Measurements from ENCODE around the gene C3orf33. TPM values are rescaled to one million over a fixed set of nuclear protein-coding genes. Genes with fewer than 3 reads are reported as not detected.

Gene C3orf33
- polyA plus RNA-seq, 1 experiment: 2.0 TPM

DNA sequence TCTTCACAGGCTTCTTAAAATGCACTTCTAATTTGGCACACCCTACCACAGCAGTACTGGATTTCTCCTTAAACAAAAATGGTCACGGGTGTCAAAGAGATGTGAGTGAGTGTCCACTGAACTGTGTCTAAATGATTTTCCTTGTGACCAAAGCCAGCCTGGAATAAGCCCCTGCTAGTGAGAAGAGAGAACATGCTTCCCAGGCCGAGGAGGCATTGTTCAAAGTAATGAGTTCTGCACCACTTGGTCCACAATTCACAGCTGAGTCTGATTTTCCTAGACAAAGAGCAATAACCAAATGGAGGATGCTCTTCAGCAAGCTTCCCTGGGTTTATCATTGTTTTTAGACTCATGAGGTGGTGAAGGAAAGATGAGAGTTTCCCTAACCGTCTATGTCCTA lies 65.0 kb downstream of the C3orf33 start:
- TF ChIP-seq, protein P1, sequence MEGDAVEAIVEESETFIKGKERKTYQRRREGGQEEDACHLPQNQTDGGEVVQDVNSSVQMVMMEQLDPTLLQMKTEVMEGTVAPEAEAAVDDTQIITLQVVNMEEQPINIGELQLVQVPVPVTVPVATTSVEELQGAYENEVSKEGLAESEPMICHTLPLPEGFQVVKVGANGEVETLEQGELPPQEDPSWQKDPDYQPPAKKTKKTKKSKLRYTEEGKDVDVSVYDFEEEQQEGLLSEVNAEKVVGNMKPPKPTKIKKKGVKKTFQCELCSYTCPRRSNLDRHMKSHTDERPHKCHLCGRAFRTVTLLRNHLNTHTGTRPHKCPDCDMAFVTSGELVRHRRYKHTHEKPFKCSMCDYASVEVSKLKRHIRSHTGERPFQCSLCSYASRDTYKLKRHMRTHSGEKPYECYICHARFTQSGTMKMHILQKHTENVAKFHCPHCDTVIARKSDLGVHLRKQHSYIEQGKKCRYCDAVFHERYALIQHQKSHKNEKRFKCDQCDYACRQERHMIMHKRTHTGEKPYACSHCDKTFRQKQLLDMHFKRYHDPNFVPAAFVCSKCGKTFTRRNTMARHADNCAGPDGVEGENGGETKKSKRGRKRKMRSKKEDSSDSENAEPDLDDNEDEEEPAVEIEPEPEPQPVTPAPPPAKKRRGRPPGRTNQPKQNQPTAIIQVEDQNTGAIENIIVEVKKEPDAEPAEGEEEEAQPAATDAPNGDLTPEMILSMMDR (IDR thresholded peaks at IDR 0.05; ENCODE audit: insufficient read depth, low read depth, low read length): no peak
- Histone ChIP-seq H3K36me3 (ENCODE audit: control insufficient read depth, insufficient read depth, low read length) (no peaks in the 10 kb centered on the region), H3K4me3 (ENCODE audit: low read depth, low read length) (no peak overlapping the region), H3K27me3 (ENCODE audit: control insufficient read depth, insufficient read depth, low read length) (peaks cover 3% of the 10 kb centered on the region)
- POLR2A ChIA-PET: no interaction called here
- no peak for DNase-seq (ENCODE audit: low read depth)
- CTCF ChIA-PET: interaction anchor here (0.9 to 1.1 kb wide), 2 partner anchors 14 to 65 kb away, joined by 3 to 4 read pairs; partner anchors contain the start of gene C3orf33

DNA sequence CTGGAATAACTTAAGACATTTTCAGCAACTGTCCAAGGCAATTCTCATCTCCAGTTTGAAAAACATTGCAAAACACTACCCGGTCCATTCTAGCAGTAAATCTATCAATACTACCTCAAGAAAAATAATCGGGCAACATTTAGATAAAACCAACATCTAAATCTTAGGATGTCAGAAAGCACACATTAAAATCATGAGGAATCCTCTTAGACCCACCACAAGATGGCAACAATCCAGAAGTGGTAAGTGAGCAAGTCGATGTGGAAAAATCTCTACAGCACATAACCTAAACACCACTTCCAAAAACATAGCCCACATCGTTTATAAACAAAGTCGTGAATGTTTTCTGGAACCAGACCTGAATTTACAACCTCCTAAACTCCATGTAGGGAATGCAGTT lies 66.9 kb downstream of the C3orf33 start:
- TF ChIP-seq, protein P1 (IDR thresholded peaks at IDR 0.05; ENCODE audit: insufficient read depth, low read depth, low read length): no peak
- DNase-seq (ENCODE audit: low read depth): no peak
- Histone ChIP-seq H3K27me3 (ENCODE audit: control insufficient read depth, insufficient read depth, low read length) (peaks cover 3% of the 10 kb centered on the region), H3K36me3 (ENCODE audit: control insufficient read depth, insufficient read depth, low read length) (no peaks in the 10 kb centered on the region), H3K4me3 (ENCODE audit: low read depth, low read length) (no peak overlapping the region)
- ChIA-PET CTCF (interaction anchor here (0.6 kb wide), 1 partner anchor 1405 kb away, joined by 3 read pairs; no protein-coding TSS in a partner anchor), POLR2A (no interaction called here)

DNA sequence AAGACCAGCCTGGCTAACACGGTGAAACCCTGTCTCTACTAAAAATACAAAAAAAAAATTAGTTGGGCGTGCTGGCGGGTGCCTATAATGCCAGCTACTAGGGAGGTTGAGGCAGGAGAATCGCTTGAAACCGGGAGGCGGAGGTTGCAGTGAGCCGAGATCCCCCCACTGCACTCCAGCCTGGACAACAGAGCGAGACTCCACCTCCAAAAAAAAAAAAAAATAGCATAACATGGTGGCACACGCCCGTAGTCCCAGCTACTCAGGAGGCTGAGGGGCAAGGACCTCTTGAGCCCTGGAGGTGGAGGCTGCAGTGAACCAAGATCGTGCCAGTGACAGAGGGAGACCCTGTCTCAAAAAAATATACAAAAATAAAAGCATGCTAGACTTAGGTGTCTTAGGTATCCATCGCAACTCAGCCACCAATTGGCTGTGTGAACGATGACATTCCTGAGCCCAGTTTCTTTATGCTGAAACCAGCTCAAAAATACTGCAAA lies 67.5 kb downstream of the C3orf33 start:
- ChIA-PET CTCF (interaction anchor here (0.6 to 1.4 kb wide), 3 partner anchors 37 to 1404 kb away, joined by 3 to 4 read pairs (median 3); partner anchors contain the start of gene C3orf33), POLR2A (interaction anchor here (0.5 to 0.6 kb wide), 2 partner anchors 60 to 340 kb away, joined by 3 read pairs; no protein-coding TSS in a partner anchor)
- no peak for DNase-seq (ENCODE audit: low read depth)
- Histone ChIP-seq H3K4me3 (ENCODE audit: low read depth, low read length) (no peak overlapping the region), H3K36me3 (ENCODE audit: control insufficient read depth, insufficient read depth, low read length) (no peaks in the 10 kb centered on the region), H3K27me3 (ENCODE audit: control insufficient read depth, insufficient read depth, low read length) (peaks cover 3% of the 10 kb centered on the region)
- TF ChIP-seq, protein P1 (IDR thresholded peaks at IDR 0.05; ENCODE audit: insufficient read depth, low read depth, low read length): no peak

DNA sequence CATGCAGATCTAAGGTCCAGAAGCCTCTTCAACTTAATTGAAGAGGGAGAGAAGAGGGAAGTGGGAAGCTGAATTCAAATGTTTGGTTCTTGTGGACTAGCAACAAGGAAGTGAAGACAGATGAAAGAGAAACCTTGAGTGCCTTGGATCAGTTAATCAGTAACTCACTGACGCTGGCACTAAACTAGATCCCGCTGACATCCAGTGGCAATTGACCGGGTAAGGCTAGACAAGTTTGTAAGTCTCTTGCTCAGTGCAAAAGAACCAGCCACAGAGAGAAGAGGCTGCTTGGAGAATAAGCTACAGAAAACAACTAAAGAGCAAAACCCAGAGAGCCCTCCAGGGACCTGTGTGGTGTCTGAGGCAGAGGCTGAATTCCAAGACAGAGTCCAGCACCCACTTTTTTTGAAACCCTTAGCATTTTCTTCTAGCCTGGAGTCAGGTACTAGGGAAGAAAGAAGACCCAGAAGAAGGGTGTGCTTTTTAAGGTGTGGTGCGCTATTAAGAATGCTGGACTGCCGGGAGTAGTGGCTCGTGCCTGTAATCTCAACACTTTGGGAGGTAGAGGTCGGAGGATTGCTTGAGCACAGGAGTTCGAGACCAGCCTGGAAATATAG lies 68.1 kb downstream of the C3orf33 start:
- H3K36me3 ChIP-seq (ENCODE audit: control insufficient read depth, insufficient read depth, low read length): no peaks in the 10 kb centered on the region
- CTCF ChIA-PET: interaction anchor here (0.8 to 1.4 kb wide), 2 partner anchors 36 to 68 kb away, joined by 3 to 4 read pairs; partner anchors contain the start of gene C3orf33
- H3K27me3 ChIP-seq (ENCODE audit: control insufficient read depth, insufficient read depth, low read length): peaks cover 3% of the 10 kb centered on the region
- TF ChIP-seq, protein P1 (IDR thresholded peaks at IDR 0.05; ENCODE audit: insufficient read depth, low read depth, low read length): no peak
- no peak overlapping the region for H3K4me3 ChIP-seq (ENCODE audit: low read depth, low read length)
- POLR2A ChIA-PET: interaction anchor here (0.6 kb wide), 1 partner anchor 59 kb away, joined by 3 read pairs; no protein-coding TSS in a partner anchor
- DNase-seq (ENCODE audit: low read depth): no peak

DNA sequence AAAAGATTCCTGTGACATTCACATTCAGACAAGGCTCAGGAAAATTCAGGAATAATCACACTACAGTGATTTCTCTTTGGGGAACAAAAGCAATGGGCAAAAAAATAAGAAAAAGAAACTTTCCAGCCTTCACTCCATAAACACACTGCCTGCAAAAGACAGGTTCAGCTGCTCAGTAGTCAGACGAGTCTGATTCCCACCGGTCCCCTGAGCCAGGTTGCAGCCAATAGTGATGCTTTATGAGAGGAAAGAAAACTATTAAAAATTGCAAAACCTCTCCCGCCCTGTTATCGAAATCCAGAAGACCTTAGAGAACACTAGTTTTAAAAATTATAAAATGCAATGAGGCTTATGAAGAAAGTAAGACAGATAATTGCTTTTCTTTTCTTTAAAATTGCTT lies 69.7 kb downstream of the C3orf33 start:
- TF ChIP-seq, protein P1 (IDR thresholded peaks at IDR 0.05; ENCODE audit: insufficient read depth, low read depth, low read length): no peak
- H3K4me3 ChIP-seq (ENCODE audit: low read depth, low read length): no peak overlapping the region
- ChIA-PET POLR2A (no interaction called here), CTCF (interaction anchor here (0.8 kb wide), 1 partner anchor 384 kb away, joined by 3 read pairs; no protein-coding TSS in a partner anchor)
- no peaks in the 10 kb centered on the region for H3K36me3 ChIP-seq (ENCODE audit: control insufficient read depth, insufficient read depth, low read length)
- DNase-seq (ENCODE audit: low read depth): no peak
- H3K27me3 ChIP-seq (ENCODE audit: control insufficient read depth, insufficient read depth, low read length): peaks cover 1% of the 10 kb centered on the region; the same call in 1 of the 2 replicates
